NCI-H1092 (cell line): ENCODE measurements around the gene UVRAG.
A peak's percentile ranks its signal among the peaks of the same experiment; 100 is the strongest.
"Not testable (repeated sequence)": the region's sequence is repeated elsewhere in the genome, so short reads cannot be mapped to it uniquely, and the experiment has no call there.

Source experiments
- DNase-seq: peaks from one replicate; lab custom pipeline; 2025; lab: John Stamatoyannopoulos, UW

The UVRAG gene

GRCh38 chr11:75845324-75845723 is 30.3 kb downstream of the UVRAG start:
- no peak for DNase-seq

DNA sequence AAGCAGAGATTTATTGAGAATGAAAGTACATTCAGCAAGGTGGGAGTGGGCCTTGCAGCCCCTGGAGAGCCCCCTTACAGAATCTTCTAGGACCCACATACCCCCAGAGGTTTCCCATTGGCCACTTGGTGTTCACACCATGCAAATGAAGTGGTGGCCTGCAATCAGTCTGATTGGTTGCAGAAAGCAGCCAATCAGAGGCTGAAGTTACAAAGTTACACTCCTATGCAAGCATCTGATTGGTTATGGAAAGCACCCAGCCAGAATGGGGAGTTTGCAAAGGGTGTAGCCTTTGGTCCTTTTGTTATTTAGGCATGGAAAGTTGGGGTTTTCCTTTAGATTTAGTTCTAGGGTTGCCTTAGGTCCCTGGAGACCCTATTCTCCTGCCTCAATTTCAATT is 34.9 kb downstream of the UVRAG start:
- DNase-seq = no peak

DNA sequence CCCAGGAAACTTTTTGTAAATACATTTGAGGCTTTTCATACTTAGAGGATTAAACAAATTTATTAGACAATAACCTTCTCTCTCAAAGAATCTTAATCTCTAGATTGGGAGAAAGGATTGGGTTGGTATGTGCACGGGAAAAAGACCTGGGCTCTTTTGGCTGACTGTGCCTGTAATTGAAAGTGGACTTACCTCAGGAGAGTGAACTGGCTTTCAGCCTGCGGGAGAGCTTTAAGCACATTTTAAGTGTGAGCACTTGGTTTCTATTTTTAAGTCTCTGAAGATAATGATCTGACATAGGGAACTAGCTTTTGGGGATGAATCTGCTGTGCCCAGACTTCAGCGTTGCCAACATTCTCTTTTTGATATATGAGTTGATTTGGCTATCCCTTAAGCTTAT is 35.8 kb downstream of the UVRAG start:
- DNase-seq = no peak

GRCh38 chr11:75851203-75851602 is 36.2 kb downstream of the UVRAG start:
- no peak for DNase-seq

DNA sequence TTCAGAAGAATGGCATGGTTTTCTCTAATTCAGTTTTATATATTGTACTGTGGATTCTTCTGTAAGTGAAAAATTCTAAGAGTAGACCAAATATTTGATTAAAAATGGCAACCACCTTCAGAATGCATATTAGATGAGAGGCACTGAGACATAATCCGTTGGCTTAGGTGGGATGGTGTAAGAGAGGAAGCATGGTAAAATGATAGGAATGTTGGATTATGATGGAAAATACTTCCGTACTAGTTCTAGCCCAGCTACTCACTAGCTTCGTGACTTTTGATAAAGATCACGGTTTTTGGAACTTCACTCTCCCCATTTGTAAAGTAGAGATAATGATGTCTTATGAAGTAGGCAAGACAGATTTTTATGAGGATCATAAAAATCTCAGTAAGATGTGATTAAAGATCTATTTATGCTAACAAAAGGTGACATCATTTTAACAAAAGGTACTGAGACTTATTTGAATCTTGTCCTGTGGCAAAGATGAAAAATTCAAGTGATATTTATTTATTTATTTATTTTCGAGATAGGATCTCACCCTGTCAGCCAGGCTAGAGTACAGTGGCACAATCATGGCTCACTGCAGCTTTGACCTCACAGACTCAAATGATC is 37.5 kb downstream of the UVRAG start:
- no peak for DNase-seq

DNA sequence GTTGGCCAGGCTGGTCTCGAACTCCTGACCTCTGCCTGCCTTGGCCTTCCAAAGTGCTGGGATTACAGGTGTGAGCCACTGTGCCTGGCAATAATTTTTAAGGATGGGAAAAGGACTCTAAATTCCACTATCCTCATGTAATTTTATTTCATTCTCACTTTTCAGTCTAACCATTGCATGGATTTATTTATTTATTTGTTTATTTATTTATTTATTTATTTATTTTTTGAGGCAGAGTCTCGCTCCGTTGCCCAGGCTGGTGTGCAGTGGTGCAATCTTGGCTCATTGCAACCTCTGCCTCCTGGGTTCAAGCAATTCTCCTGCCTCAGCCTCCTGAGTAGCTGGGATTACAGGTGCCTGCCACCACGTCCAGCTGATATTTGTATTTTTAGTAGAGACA is 38.6 kb downstream of the UVRAG start:
- DNase-seq = not testable (repeated sequence)

DNA sequence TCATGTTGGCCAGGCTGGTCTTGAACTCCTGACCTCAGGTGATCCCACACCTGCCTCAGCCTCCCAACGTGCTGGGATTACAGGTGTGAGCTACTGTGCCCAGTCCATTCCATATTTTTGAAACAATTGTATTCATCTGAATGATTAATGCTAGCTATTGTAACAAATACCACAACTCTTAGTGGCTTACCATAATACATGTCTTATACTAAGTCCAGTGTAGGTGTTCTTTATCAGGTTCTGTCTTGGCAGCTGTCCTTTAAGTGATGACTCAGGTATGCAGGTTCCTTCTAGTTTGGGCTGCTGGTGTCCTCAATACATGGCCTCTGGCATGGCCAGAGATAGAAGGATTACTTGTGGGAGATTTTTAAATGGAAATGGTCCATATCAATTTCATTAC is 39.0 kb downstream of the UVRAG start:
- no peak for DNase-seq

DNA sequence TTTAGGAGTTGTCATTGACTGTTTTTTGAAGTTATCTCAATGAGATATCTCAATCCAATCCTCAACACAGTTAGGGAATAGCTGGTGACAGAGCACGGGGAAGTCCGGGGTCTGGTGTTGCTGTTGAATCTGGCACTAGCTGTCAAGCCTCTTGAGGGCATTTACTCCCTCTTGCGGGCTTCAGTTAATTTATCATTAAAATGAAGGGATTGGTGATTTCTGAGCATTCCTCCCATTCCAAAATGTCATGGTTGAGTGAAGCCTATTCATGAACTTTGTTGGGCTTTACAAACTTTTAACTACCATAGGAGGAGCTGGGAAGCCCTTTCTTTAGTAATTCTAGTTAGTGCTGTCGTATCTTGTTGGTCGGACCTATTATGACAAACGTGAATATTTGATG is 40.2 kb downstream of the UVRAG start:
- no peak for DNase-seq

GRCh38 chr11:75856912-75857311 is 41.9 kb downstream of the UVRAG start:
- no peak for DNase-seq

GRCh38 chr11:75858042-75858441 is 43.0 kb downstream of the UVRAG start:
- no peak for DNase-seq

GRCh38 chr11:75858613-75859012 is 43.6 kb downstream of the UVRAG start:
- DNase-seq = no peak

GRCh38 chr11:75859614-75860013 is 44.6 kb downstream of the UVRAG start:
- no peak for DNase-seq

DNA sequence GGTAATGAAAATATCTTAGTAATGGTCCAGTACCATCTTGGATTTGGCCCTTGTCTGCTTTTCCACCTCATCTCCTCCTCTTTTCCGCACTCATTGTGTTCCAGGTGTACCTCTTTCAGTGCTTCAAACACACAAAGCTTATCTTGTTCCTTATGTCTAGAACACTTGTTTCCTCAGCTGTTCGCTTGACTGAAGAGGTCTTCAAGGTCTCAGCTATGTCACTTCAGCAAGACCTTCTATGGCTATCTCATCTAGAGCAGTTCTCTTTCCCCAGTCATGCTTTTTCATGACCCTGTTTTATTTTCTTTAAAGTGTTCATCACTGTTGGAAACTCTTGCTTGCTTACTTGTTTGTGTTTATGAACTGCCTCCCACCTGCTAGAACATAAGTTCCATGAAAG is 47.4 kb downstream of the UVRAG start:
- DNase-seq = no peak

DNA sequence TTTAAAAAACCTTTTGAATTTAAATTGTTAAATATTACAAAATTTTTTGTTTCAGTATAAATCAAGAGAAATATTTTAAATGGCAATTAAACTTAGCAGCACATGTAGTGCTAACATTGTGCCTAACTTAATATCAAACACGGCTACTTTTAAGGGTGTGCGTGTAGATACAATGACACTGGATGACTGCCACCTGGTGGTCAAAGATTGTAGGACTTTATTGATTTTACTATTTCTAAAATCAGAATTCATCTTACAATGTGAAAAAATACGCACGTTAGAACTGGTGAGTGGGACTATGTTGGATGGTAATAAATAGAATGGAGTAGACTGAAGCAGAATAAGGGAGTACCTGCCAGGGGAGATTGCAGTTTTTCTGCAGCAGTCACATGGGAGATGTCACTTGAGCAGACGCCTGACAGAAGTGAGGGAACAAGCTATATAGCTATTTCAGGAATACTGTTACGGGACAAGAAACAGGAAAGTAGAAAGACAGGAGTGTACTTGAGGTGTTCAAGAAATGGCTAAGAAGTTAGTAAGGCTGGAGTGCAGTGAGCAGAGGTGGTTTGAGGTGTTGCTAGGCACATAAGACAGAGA is 52.9 kb downstream of the UVRAG start:
- DNase-seq = peak; percentile 57

GRCh38 chr11:75868990-75869389 is 54.0 kb downstream of the UVRAG start:
- no peak for DNase-seq

- no peak for DNase-seq
These were observed 54.8 kb downstream of the UVRAG start for GRCh38 chr11:75869661-75870455.

DNA sequence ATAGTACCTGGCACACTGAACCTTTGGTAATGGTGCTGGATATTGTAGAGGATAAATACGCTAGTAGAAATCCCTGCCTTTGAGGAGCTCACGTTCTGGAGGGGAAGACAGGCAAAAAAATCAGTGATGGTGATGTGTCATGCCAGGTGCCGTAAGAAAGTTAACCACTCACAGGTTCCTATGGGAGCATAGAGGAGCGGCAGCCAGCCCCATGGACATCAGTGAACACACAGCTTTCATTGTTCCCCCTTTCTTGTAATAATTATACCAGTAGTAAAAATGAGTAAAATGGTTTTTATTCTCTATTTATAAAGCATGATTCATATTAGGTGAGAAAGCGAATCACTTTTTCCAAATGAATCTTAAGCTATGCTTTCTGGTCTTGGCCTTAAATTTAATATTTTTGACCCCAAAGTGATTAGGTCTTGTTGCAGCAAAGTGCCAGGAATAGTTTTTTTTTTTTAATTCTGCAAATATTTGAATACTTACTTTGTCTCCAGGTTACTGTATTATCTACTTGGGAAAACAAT is 57.9 kb downstream of the UVRAG start:
- no peak for DNase-seq

GRCh38 chr11:75873417-75874221 is 58.6 kb downstream of the UVRAG start:
- no peak for DNase-seq

DNA sequence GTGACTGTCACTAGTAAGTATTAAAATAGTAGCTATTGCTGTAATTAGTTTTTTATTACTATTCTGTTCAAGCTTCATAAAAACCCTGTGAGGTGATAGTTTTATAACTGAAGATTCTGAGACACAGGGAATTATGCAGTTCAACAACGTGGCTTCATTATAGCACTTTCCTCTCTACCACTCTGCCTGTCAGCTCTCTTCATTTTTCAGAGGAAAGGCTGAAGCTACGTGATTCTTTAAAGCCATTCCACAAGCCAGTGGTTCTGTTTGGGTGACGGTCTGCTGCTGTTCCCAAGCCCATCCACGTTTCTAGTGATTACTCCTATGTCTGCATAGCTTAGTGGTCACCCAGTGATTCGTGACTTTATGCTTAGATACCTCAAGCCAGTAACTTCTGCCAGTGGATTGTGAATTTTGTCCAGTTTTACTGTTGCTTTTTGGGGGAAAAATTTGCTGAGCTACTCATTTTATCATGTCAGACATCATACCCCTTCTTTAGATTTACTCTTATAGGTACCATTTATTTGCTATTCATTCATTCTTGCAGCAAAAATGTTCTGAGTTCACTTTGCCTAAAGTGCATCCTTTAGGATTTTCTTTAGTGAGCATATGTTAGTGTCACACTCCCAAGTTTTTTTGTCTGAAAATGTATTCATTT is 59.8 kb downstream of the UVRAG start:
- DNase-seq = no peak

DNA sequence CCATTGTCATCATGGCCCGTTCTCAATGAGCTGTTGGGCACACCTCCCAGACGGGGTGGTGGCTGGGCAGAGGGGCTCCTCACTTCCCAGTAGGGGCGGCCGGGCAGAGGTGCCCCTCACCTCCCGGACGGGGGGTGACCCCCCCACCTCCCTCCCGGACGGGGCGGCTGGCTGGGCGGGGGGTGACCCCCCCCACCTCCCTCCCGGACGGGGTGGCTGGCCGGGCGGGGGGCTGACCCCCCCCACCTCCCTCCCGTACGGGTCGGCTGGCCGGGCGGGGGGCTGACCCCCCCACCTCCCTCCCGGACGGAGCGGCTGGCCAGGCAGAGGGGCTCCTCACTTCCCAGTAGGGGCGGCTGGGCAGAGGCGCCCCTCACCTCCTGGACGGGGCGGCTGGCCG is 62.3 kb downstream of the UVRAG start:
- DNase-seq = not testable (repeated sequence)

- DNase-seq = not testable (repeated sequence)
These were observed 62.9 kb downstream of the UVRAG start for GRCh38 chr11:75877931-75878330.

GRCh38 chr11:75878933-75879332 is 63.9 kb downstream of the UVRAG start:
- no peak for DNase-seq
